DMS53 treated with DMSO at 0.1 percent for 48 hours (cell line): ENCODE measurements around the gene OR8G5.
"Not testable (repeated sequence)": the region's sequence is repeated elsewhere in the genome, so short reads cannot be mapped to it uniquely, and the experiment has no call there.

ENCODE experiments used
- DNase-seq: peaks from one replicate; lab custom pipeline; 2025; ENCODE audit not compliant: unreplicated experiment; lab: John Stamatoyannopoulos, UW

The OR8G5 gene, protein sequence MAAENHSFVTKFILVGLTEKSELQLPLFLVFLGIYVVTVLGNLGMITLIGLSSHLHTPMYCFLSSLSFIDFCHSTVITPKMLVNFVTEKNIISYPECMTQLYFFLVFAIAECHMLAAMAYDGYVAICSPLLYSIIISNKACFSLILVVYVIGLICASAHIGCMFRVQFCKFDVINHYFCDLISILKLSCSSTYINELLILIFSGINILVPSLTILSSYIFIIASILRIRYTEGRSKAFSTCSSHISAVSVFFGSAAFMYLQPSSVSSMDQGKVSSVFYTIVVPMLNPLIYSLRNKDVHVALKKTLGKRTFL

DNA sequence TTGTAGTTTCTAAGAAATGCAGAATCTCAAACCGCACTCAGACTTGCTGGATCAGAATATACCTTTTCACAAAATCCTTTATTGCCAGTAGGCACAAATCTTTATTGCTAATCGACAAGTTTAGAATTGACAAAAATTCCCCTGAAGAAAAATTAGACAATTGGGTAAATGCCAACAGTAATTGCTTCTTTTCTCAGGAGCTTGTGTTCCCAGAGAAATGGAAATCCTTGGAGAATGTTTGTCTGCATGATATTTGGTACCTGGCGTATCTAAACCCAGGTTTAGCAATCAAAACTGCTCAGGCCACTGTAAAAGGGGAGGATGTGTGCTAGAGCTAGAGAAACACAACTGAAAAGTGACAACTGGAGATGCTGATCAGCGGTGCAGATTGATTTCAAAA is at the start of gene OR8G5:
Gene OR8G5 (plus strand): TSS at position 301 of the 400 bp plus-strand sequence. CDS start 8,556 bp downstream, outside the sequence.
- no peak for DNase-seq

DNA sequence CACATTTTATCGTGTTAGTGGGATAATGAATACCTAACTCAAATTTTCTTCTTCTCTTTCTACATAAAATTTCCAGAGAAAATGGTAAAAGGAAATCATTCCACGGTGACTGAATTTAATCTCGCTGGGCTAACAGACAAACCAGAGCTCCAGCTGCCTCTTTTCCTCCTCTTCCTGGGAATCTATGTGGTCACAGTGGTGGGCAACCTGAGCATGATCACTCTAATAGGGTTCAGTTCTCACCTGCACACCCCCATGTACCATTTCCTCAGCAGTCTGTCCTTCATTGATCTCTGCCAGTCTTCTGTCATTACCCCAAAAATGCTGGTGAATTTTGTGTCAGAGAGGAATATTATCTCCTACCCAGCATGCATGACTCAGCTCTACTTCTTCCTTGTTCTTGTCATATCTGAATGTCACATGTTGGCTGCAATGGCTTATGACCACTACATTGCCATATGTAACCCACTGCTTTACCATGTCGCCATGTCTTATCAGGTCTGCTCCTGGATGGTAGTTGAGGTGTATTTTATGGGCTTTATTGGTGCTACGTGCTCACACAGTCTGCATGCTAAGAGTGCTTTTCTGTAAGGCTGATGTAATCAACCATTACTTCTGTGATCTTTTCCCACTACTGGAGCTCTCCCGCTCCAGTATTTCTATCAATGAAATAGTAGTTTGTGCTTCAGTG is 48.9 kb upstream of the OR8G5 start:
- DNase-seq = peak; percentile 6

DNA sequence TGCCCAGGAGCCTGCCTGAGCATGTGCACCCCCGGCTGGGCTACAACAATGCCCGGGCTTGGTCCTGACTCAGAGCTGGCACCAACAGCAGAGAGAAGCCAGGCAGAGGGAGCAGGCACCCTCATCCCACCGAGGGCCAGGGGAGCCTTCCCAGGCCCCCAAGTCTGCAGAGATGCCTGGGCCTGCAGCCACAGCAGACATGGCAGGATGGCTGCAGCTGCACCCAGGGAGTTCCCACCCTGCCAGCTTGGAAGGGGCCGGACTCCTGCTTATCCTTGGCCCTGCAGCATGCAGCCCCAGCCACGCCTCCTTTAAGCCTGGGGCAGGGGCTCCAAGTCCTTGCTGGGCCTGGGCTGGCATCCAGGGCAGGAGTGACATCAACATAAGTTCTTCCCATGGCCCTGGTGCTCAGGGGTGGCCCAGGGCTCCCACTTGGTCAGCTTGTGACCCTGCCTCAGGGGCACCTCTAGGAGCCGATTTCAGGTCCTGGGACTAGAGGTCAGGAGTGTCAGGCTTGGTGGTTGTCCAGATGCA is 46.3 kb upstream of the OR8G5 start:
- no peak for DNase-seq

DNA sequence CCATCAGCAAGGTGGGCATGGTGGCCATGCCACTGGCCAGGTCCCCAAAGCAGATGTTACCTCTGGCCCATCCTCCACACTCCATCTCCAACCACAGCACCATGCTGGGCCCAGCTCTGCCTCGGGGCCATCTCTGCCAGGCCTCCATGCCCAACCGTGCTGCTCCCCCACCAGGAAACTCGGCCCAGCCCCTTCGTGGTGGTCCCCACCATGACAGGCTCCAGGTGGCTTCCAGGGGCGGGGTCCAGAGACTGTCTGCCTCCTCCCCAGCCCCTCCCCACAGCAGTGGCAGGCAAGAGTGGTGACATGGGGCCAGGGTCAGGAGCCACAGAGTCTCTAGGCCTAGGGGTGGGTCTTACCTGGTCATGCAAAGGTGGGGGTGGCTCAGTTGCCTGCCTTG is 45.8 kb upstream of the OR8G5 start:
- DNase-seq = no peak

DNA sequence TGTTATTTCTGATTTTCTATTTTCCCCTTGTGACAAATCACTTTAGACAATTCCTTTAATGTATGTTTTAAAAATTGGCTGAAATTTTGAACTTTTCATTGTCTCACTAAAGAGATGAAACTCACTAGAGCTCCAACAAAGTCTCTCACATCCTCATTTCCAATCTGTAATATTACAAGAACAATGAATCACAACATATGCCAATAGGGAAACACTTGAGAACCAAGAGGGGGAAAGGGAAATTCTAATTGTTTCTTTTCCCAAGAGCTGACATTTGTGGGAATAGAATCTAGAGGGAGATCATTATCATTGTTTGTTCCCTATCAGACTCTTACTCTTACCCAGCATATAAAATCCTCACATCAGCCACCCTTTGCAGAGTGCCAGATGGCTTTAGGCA is 44.9 kb upstream of the OR8G5 start:
- DNase-seq = no peak

DNA sequence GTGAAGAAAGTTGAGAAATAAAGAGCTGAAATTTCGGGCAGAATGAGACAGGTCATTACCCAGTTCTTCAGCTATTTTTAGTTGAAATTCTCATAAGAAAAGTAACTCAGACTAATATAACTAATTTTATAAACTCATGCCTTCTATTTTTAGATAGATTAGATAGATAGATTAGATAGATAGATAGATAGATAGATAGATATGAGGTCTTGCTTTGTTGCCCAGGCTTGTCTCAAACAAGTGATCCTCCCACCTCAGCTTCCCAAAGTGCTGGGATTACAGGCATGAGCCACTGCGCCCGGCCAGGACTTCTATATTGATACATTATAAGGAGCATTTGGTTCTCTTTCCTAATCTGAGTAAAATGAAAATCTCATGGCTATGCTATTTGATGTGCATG is 42.1 kb upstream of the OR8G5 start:
- DNase-seq = no peak

DNA sequence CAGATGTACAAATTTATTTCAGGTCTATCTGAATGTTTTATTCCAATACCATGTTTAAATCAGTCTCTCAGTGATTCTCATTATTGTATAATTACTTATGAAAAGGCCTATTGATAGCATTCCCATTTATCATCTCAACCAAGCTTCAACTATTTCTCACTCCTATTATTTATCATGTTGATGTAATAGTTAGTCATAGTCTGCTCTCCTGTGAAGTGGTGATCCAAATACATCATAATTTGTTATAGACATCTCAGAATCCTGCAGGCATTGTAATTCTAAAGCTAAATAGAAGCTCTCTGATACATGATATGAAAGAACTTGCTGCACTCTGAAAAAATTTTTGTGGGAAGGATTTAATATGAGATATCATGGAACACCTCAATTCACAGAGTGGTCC is 37.0 kb upstream of the OR8G5 start:
- DNase-seq = peak; percentile 7

DNA sequence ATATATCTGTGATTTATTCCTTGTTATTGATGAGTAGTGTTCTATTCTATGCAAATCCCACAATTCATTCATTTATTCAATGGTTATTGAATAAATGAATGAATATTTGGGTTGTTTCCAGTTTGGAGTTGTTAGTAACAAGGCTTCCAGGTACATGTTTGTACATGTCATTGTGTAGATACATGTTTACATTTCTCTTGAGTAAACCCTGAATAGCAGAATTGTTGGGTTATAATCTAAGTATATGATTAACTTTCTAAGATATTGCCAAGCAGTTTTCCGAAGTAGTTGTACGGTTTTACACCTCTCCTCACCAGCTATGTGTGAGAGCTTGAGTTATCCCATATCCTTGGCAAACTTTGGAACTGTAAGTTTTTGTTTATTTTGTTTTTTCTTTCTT is 33.8 kb upstream of the OR8G5 start:
- peak; percentile 23 for DNase-seq

DNA sequence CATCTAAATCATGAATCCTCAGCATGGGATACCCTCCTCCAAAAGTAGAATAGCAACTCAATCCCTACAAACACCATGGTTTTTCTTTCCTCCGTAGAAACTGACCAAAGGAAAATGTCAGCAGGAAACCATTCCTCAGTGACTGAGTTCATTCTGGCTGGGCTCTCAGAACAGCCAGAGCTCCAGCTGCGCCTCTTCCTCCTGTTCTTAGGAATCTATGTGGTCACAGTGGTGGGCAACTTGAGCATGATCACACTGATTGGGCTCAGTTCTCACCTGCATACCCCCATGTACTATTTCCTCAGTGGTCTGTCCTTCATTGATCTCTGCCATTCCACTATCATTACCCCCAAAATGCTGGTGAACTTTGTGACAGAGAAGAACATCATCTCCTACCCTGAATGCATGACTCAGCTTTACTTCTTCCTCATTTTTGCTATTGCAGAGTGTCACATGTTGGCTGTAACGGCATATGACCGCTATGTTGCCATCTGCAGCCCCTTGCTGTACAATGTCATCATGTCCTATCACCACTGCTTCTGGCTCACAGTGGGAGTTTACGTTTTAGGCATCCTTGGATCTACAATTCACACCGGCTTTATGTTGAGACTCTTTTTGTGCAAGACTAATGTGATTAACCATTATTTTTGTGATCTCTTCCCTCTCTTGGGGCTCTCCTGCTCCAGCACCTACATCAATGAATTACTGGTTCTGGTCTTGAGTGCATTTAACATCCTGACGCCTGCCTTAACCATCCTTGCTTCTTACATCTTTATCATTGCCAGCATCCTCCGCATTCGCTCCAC is 31.4 kb upstream of the OR8G5 start:
- DNase-seq = not testable (repeated sequence)

DNA sequence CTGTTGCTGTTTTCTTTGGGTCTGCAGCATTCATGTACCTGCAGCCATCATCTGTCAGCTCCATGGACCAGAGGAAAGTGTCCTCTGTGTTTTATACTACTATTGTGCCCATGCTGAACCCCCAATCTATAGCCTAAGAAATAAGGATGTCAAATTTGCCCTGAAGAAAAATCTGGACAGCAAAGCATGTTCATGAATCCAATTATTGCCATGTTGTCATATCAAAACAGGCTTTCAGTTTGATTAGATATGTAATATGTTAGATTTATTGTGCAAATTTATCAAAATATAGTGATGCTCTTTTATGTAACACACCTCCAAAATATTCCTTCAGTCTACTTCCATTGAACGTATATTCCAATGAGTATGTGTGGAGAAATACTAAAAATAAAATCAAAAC is 30.7 kb upstream of the OR8G5 start:
- no peak for DNase-seq

DNA sequence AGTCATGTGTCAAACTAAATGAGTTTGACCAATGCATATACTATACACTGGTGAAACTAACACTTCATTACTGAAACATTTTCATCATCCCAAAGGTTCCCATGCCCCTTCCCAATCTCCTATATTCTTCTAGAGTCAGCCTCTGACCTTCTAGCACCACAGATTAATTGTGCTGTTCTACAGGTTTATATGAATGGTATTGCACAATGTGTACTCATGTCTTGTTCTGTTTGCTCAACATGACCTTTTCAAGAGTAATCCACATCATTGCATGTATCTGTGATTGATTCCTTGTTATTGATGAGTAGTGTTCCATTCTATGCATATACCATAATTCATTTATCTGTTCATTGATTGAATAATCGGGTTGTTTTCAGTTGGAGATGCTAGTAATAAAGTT is 22.8 kb upstream of the OR8G5 start:
- peak; percentile 69 for DNase-seq

DNA sequence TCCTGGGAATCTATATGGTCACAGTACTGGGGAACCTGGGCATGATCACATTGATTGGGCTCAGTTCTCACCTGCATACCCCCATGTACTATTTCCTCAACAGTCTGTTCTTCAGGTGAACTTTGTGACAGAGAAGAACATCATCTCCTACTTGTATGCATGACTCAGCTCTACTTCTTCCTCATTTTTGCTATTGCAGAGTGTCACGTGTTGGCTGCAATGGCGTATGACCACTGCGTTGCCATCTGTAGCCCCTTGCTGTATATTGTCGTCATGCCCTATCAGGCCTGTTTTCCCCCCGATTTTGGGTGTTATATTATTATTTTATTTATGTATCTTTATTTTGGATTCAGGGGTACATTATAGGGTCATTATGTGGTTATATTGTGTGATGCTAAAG is 17.7 kb upstream of the OR8G5 start:
- DNase-seq = no peak

DNA sequence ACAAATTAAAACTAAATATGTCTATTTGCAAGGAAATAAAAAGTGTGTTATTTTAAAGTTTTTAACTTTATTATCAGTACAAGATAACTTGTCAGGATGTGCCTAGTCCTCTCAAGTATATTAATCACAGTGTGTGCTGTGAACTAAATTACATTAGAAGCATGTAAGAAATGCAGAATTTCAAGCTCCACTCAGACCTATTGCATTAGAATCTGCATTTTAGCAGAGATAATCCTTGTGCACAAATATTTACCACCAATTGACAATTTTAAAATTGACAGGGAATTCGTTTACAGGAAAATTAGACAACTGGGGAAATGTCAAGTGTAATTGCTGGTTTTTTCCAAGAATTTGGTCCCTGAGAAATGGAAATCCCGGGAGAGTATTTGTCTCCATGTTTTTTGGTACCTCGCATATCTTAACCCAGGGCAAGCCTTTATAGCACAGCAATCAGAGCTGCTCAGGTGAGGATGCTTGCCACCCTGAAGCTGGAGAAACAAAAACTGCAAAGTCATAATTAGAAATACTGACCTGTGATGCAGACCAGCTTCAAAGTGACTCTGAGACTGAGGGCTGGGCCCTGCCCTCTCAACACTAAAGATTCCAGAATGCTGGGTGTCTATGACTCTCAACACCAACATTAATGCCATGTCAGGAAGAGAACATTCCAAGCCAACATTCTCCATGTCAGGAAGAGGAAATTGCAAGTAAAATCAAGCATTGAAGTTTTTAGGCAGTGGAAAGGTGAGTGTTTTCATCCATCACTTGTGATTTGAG is 15.4 kb upstream of the OR8G5 start, which contains the start of gene OR8G1:
Gene OR8G1 (plus strand): TSS at position 475 of the 777 bp plus-strand sequence. CDS start 8,581 bp downstream, outside the sequence.
- DNase-seq = no peak

DNA sequence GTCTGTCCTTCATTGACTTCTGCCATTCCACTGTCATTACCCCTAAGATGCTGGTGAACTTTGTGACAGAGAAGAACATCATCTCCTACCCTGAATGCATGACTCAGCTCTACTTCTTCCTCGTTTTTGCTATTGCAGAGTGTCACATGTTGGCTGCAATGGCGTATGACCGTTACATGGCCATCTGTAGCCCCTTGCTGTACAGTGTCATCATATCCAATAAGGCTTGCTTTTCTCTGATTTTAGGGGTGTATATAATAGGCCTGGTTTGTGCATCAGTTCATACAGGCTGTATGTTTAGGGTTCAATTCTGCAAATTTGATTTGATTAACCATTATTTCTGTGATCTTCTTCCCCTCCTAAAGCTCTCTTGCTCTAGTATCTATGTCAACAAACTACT is 6.3 kb upstream of the OR8G5 start:
- DNase-seq = not testable (repeated sequence)

DNA sequence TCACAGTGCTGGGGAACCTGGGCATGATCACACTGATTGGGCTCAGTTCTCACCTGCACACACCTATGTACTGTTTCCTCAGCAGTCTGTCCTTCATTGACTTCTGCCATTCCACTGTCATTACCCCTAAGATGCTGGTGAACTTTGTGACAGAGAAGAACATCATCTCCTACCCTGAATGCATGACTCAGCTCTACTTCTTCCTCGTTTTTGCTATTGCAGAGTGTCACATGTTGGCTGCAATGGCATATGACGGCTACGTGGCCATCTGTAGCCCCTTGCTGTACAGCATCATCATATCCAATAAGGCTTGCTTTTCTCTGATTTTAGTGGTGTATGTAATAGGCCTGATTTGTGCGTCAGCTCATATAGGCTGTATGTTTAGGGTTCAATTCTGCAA is 8.9 kb downstream of the OR8G5 start:
- DNase-seq = not testable (repeated sequence)

DNA sequence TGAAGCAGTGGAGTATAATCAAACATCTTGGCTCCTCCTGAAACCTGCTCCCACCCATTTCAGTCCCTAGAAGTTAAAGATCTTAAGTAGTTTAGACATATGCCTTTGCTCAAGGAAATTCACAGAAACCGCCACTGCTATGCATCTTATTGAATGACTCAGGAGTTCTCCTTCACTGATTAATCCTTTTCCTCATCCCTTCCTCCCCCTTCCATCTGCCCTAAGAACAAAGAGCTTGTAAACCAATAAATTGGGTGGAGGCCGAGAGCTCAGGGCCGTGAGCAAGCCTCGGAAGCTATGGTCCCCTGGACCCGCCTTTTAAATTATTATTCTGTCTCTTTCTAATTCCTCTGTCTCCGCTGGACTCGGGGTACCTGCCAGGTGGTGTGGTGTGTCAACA is 14.7 kb downstream of the OR8G5 start:
- DNase-seq = not testable (repeated sequence)

DNA sequence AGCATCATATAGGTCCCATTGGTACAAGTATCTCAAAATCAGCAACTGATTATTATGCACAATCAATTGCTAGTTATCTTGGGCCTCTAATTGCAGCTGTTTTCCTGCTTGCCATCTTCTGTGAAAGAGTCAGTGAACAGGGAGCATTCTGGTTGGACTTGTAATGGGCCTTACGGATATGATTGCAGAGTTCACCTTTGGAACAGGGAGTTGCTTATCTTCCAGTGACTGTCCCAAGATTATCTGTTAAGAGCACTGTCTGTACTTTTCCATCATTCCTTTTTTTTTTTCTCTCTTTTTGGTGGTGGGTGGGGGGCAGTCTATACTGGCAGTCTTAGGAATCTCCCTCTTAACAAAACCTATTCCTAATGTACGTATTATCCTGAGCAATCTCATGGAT is 17.8 kb downstream of the OR8G5 start:
- DNase-seq = no peak

DNA sequence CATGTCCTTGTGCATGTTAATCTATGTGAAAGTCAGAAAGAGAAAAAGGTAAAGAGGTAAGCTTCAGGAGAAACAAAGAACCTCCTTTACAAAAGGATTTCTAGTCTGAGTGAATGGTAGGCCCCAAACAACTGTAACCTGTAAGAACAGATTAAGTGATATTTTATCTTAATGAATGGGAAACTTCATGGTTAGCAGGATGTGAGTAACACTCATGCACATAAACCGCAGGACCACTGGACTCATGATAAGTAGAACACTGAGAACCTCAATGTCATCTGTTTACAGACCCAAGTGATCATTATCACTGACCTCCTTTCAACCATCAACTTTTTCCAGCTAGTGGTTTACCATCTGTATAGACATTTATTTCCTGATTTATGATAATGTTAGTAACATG is 19.9 kb downstream of the OR8G5 start:
- DNase-seq = no peak

DNA sequence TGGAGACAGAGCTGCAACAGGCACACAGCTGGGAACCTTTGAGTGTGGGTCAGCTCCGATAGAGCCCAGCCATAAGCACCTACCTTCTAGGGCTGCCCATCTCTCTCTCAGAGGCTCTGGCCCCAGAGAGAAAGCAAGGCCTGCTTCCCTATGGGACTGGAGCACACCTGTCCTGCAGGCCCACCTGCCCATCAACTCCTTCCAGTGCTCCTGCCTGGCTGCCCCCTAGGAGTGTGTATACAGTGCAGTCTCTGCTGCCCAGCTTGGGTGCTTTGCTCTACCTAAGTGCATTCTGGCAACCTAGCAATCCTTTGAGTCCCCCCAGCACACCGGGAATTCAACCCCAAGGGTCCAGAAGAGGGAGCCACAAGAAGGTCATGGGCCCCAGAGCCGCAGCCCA is 21.0 kb downstream of the OR8G5 start:
- DNase-seq = no peak

DNA sequence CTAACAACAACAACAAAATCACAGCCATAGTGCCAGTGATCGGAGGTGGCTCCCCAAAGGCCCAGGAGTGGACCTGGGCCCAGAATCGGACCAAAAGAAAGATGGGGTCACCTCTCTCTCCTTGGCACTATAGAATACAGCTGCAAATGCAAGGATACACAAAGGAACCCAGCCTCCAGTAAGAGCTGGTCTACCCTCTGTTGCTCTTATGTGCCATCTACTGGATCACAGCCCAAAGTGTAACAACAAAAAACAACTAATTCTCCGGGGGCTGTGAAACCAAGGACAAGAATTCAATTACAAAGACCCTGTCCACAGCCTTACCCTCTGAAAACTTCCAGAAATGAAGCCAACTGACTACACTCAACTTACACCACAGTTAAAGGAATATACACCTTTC is 21.6 kb downstream of the OR8G5 start:
- DNase-seq = peak; percentile 7

DNA sequence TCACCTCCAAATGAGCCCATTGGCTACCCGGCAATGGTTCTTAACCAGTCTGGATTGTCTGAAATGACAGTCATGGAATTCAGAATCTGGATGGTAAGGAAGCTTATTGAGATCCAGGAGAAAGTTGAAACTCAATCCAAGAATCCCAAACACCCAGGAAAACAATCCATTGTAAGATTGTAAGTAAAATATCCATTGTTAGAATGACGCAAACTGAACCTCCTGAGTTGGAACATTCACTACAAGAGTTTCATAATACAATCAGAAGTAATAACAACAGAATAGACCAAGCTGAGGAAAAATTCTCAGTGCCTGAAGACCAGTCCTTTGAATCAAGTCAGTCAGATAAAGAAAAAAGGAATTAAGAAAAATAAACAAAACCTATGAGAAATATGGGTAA is 22.1 kb downstream of the OR8G5 start:
- DNase-seq = no peak
